ENCODE data around the gene UBE2J1.

GRCh38 chr6:89320012-89320559, 32.4 kb downstream of the UBE2J1 start:
- no peak for TF ChIP-seq XRCC5 (IDR thresholded peaks at IDR 0.05; ENCODE audit: low read depth, low read length)
- no peak for TF ChIP-seq ZNF274 (IDR thresholded peaks at IDR 0.05; ENCODE audit: borderline replicate concordance, low read depth, low read length)
- TF ChIP-seq CTCF (IDR thresholded peaks at IDR 0.05 in 2 of 3, conservative IDR thresholded peaks at IDR 0.05 in 1 of 3; ENCODE audit: insufficient read depth in 2 of 3, low read depth in 1 of 3, low read length in 3 of 3): no peak
- no peak for TF ChIP-seq PPARD (CRISPR knock-in tag; IDR thresholded peaks at IDR 0.05)
- TF ChIP-seq CBX5 (IDR thresholded peaks at IDR 0.05; ENCODE audit: borderline replicate concordance, low read depth): no peak
